HepG2 (cell line): Measurements from ENCODE around the gene GPX2.

Experiments used
- CTCF ChIP-seq: sonication (generic); formaldehyde crosslinking; IDR thresholded peaks from 2 replicates; pipeline ENCODE4 v1.5.0; 2020; ENCODE audit warnings: mild to moderate bottlenecking, missing genetic modification reagents, moderate library complexity
- DNMT1 ChIP-seq: sonication (generic); formaldehyde crosslinking; IDR thresholded peaks from 2 replicates; pipeline ENCODE4 v1.5.1; 2020; ENCODE audit warnings: mild to moderate bottlenecking, missing genetic modification reagents
- FOXP4 ChIP-seq: sonication (generic); formaldehyde crosslinking; IDR thresholded peaks from 2 replicates; pipeline ENCODE4 v1.4.0; 2020; ENCODE audit warnings: missing genetic modification reagents
- POLR2AphosphoS5 ChIP-seq: IDR thresholded peaks from 2 replicates; pipeline ENCODE4 v1.6.1; 2012; ENCODE audit warnings: low read depth, low read length
- SRF ChIP-seq: IDR thresholded peaks from 2 replicates; pipeline ENCODE4 v1.6.1; 2011; ENCODE audit warnings: mild to moderate bottlenecking, low read depth, low read length, moderate library complexity
- TP53 ChIP-seq: sonication (generic); formaldehyde crosslinking; conservative IDR thresholded peaks from 2 replicates; pipeline ENCODE4 v1.4.0; 2020; ENCODE audit warnings: missing genetic modification reagents
- UBTF ChIP-seq: sonication (generic); formaldehyde crosslinking; IDR thresholded peaks from 2 replicates; pipeline ENCODE4 v1.4.0; 2020; ENCODE audit warnings: mild to moderate bottlenecking, missing genetic modification reagents
- ZNF768 ChIP-seq: sonication (generic); formaldehyde crosslinking; IDR thresholded peaks from 2 replicates; pipeline ENCODE4 v1.4.0; 2020; ENCODE audit warnings: missing genetic modification reagents

- TF ChIP-seq ZNF768 (CRISPR knock-in tag) (no peak), SRF (no peak), CTCF (no peak), FOXP4 (no peak), DNMT1 (CRISPR knock-in tag) (no peak), POLR2AphosphoS5 (no peak), UBTF (CRISPR knock-in tag) (no peak), TP53 (no peak)
These were observed 16.2 kb upstream of the GPX2 start for GRCh38 chr14:64958743-64959142.
